GM23338 (cell line): Measurements from ENCODE around the gene KRT81. TPM values are rescaled to one million over a fixed set of nuclear protein-coding genes. Genes with fewer than 3 reads are reported as not detected.

Source experiments
- ATAC-seq: fragments of 200-7000 bp; cut with Tn5 transposase; 3 replicates; pipeline ENCODE4 v1.9.1; 2020
- DNase-seq: peaks from one replicate; pipeline ENCODE4 v3.0.0-alpha.2; 2015; ENCODE audit warnings: low spot score
- H2AFZ ChIP-seq: fragments of 200-600 bp; sonication (generic); 2 replicates; pipeline ENCODE4 v1.8.0; 2016; ENCODE audit warnings: antibody characterized with exemption, mild to moderate bottlenecking, moderate library complexity
- H3F3A ChIP-seq: fragments of 200-600 bp; sonication (generic); replicated peaks from 2 replicates; pipeline ENCODE4 v1.8.0; 2017; ENCODE audit warnings: antibody characterized with exemption, mixed run types, low read depth
- H3K27ac ChIP-seq: fragments of 200-600 bp; sonication (generic); 2 replicates; pipeline ENCODE4 v1.6.1; 2016; ENCODE audit warnings: low read depth
- H3K27me3 ChIP-seq: fragments of 200-600 bp; sonication (generic); 2 replicates; pipeline ENCODE4 v1.8.0; 2016; ENCODE audit warnings: mild to moderate bottlenecking, mixed run types, moderate library complexity; ENCODE audit not compliant: insufficient read depth
- H3K36me3 ChIP-seq: fragments of 200-600 bp; sonication (generic); 2 replicates; pipeline ENCODE4 v1.8.0; 2016; ENCODE audit warnings: mild to moderate bottlenecking; ENCODE audit not compliant: insufficient read depth
- H3K4me1 ChIP-seq: fragments of 200-600 bp; sonication (generic); 2 replicates; pipeline ENCODE4 v1.8.0; 2016; ENCODE audit warnings: mild to moderate bottlenecking, moderate library complexity; ENCODE audit not compliant: insufficient read depth
- H3K4me2 ChIP-seq: fragments of 200-600 bp; sonication (generic); 2 replicates; pipeline ENCODE4 v1.7.1; 2017; ENCODE audit warnings: mixed run types
- H3K4me3 ChIP-seq: fragments of 200-600 bp; sonication (generic); 2 replicates; pipeline ENCODE4 v1.6.1; 2016; ENCODE audit warnings: mixed run types
- H3K79me2 ChIP-seq: fragments of 200-600 bp; sonication (generic); replicated peaks from 2 replicates; pipeline ENCODE4 v1.8.0; 2017; ENCODE audit warnings: mild to moderate bottlenecking; ENCODE audit not compliant: insufficient read depth
- H3K9me2 ChIP-seq: fragments of 200-600 bp; sonication (generic); 2 replicates; pipeline ENCODE4 v1.8.0; 2017; ENCODE audit not compliant: insufficient read depth
- H4K20me1 ChIP-seq: fragments of 200-600 bp; sonication (generic); replicated peaks from 2 replicates; pipeline ENCODE4 v1.8.0; 2017; ENCODE audit warnings: mild to moderate bottlenecking; ENCODE audit not compliant: insufficient read depth
- H3K27ac Mint-ChIP-seq: 2 replicates; pipeline ENCODE4 v1.8.0; 2020; ENCODE audit warnings: inconsistent platforms, mild to moderate bottlenecking, moderate library complexity, mixed read lengths
- H3K27me3 Mint-ChIP-seq: 3 replicates; pipeline ENCODE4 v1.8.0; 2022; ENCODE audit warnings: low read depth, mild to moderate bottlenecking, moderate library complexity, mixed read lengths, inconsistent platforms; ENCODE audit not compliant: insufficient read depth, poor library complexity
- H3K36me3 Mint-ChIP-seq: 3 replicates; pipeline ENCODE4 v1.8.0; 2021; ENCODE audit warnings: low read depth, mild to moderate bottlenecking, inconsistent platforms, moderate library complexity, mixed read lengths
- H3K4me1 Mint-ChIP-seq: 3 replicates; pipeline ENCODE4 v1.8.0; 2020; ENCODE audit warnings: mild to moderate bottlenecking, inconsistent platforms, mixed read lengths
- H3K4me3 Mint-ChIP-seq: 3 replicates; pipeline ENCODE4 v1.8.0; 2021; ENCODE audit warnings: moderate library complexity, mild to moderate bottlenecking, inconsistent platforms, mixed read lengths
- H3K9me3 Mint-ChIP-seq: 3 replicates; pipeline ENCODE4 v1.8.0; 2020; ENCODE audit warnings: moderate library complexity, mild to moderate bottlenecking, inconsistent platforms, mixed read lengths
- CREB1 ChIP-seq: fragments of 250-450 bp; sonication (Bioruptor Pico); IDR thresholded peaks from 2 replicates; pipeline ENCODE4 v1.5.0; 2020; ENCODE audit warnings: low read depth, mild to moderate bottlenecking, moderate library complexity
- CTCF ChIP-seq, 2 experiments: fragments of 200-600 bp in 1 of 2; sonication (generic) in 1 of 2; conservative IDR thresholded peaks; 2 replicates each; pipeline versions ENCODE4 v1.5.1 to v1.6.1; 2016 to 2017; ENCODE audit warnings: antibody characterized with exemption in 2 of 2, low read depth in 2 of 2, mild to moderate bottlenecking in 2 of 2, moderate library complexity in 1 of 2
- ETS1 ChIP-seq: IDR thresholded peaks from 2 replicates; pipeline ENCODE4 v1.6.1; 2016; ENCODE audit warnings: antibody characterized with exemption
- EZH2 ChIP-seq: fragments of 200-600 bp; sonication (generic); IDR thresholded peaks from one replicate; pipeline ENCODE4 v1.8.0; 2017; ENCODE audit warnings: antibody characterized with exemption, mild to moderate bottlenecking, low read depth; ENCODE audit not compliant: unreplicated experiment
- EZH2phosphoT487 ChIP-seq: fragments of 200-600 bp; sonication (generic); IDR thresholded peaks from one replicate; pipeline ENCODE4 v1.8.1; 2018; ENCODE audit warnings: antibody characterized with exemption; ENCODE audit not compliant: unreplicated experiment
- JUNB ChIP-seq: IDR thresholded peaks from one replicate; pipeline ENCODE4 v1.6.1; 2016; ENCODE audit warnings: antibody characterized with exemption; ENCODE audit not compliant: unreplicated experiment
- NANOG ChIP-seq: IDR thresholded peaks from 2 replicates; pipeline ENCODE4 v1.6.1; 2016; ENCODE audit warnings: antibody characterized with exemption, borderline replicate concordance
- POLR2AphosphoS5 ChIP-seq: IDR thresholded peaks from 2 replicates; pipeline ENCODE4 v1.6.1; 2016; ENCODE audit warnings: antibody characterized with exemption, low read depth
- STAT1 ChIP-seq: IDR thresholded peaks from one replicate; pipeline ENCODE4 v1.6.1; 2016; ENCODE audit warnings: antibody characterized with exemption; ENCODE audit not compliant: unreplicated experiment
- ZNF114 ChIP-seq: fragments of 250-450 bp; sonication (Bioruptor Pico); IDR thresholded peaks from 2 replicates; pipeline ENCODE4 v1.5.0; 2020; ENCODE audit warnings: mild to moderate bottlenecking, moderate library complexity
- ZNF331 ChIP-seq: fragments of 250-450 bp; sonication (Bioruptor Pico); IDR thresholded peaks from 2 replicates; pipeline ENCODE4 v1.5.0; 2020; ENCODE audit warnings: low read depth, mild to moderate bottlenecking, moderate library complexity
- ZNF462 ChIP-seq: fragments of 250-450 bp; sonication (Bioruptor Pico); IDR thresholded peaks from 2 replicates; pipeline ENCODE4 v1.5.0; 2020; ENCODE audit warnings: mild to moderate bottlenecking, moderate library complexity
- polyA plus RNA-seq: library from polyadenylated mRNA; unstranded; fragments of >200 nt; fragmentation: Nextera tagmentation; extraction: Ambion mirVana; gene quantifications from 2 replicates; pipeline ENCODE4 v1.2.1, GENCODE V29; 2016
- total RNA-seq: library from RNA; depleted of rRNA; stranded (reverse); fragments of >200 nt; shearing (Covaris generic); gene quantifications from 2 replicates; pipeline ENCODE4 v1.2.3, GENCODE V29; 2014
- TF ChIP-seq, protein P1 (sequence below): IDR thresholded peaks from one replicate; pipeline ENCODE4 v1.6.1; 2018; ENCODE audit warnings: antibody characterized with exemption; ENCODE audit not compliant: unreplicated experiment

The KRT81 gene
- total and polyA plus RNA-seq, 2 experiments from 2014 or later: not detected

DNA sequence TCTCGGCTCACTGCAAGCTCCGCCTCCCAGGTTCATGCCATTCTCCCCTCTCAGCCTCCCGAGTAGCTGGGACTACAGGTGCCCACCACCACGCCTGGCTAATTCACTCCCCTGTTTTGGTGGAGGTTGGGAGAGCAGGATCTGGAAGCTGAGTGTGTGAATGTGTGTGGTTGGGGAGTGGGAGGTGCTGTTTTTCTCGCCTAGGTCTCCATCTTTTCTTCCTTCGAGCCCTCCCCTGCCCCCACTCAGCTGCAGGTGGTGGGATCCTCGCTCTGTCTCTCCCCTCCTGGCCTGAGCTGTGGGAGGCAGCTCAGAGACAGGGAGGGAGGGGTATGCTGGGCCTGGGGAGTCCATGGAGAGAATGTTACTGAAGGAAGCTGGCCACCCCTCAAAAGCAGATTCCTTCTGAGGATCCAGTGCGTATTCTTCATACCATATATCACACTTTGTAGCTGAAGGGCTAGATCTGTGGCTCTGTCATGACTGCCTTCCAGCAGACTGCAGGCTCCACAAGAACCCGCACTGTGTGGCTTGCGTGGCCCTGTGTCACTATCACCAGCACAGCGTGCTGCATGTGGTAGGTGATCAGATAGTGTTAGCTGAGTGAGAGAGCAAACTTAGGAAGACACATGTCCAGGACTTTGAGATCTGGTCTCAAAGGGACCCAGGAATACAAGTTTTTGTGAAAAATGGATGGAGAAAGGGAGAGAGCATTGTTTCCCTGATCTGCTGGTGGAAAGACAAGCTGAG lies 27.1 kb upstream of the KRT81 start:
- H3K4me3 Mint-ChIP-seq: no peak overlapping the region
- Histone ChIP-seq H2AFZ (no peak overlapping the region), H3K4me2 (no peak overlapping the region), H3K36me3 (no peaks in the 10 kb centered on the region), H3K4me1 (no peaks in the 10 kb centered on the region), H3K27ac (no peak overlapping the region), H3K27me3 (no peaks in the 10 kb centered on the region), H3K79me2 (no peaks in the 10 kb centered on the region), H3K9me2 (no peaks in the 10 kb centered on the region), H4K20me1 (no peaks in the 10 kb centered on the region), H3K4me3 (no peak overlapping the region), H3F3A (no peaks in the 10 kb centered on the region)
- TF ChIP-seq ZNF462 (CRISPR knock-in tag) (no peak), CREB1 (CRISPR knock-in tag) (no peak), ZNF114 (CRISPR knock-in tag) (no peak), CTCF (conservative IDR thresholded peaks at IDR 0.05; ENCODE audit: low read depth in 2 of 2) (no peak), ETS1 (no peak), POLR2AphosphoS5 (no peak), EZH2phosphoT487 (no peak), EZH2 (no peak), ZNF331 (CRISPR knock-in tag) (no peak), STAT1 (no peak), JUNB (no peak), NANOG (no peak)
- TF ChIP-seq, protein P1, sequence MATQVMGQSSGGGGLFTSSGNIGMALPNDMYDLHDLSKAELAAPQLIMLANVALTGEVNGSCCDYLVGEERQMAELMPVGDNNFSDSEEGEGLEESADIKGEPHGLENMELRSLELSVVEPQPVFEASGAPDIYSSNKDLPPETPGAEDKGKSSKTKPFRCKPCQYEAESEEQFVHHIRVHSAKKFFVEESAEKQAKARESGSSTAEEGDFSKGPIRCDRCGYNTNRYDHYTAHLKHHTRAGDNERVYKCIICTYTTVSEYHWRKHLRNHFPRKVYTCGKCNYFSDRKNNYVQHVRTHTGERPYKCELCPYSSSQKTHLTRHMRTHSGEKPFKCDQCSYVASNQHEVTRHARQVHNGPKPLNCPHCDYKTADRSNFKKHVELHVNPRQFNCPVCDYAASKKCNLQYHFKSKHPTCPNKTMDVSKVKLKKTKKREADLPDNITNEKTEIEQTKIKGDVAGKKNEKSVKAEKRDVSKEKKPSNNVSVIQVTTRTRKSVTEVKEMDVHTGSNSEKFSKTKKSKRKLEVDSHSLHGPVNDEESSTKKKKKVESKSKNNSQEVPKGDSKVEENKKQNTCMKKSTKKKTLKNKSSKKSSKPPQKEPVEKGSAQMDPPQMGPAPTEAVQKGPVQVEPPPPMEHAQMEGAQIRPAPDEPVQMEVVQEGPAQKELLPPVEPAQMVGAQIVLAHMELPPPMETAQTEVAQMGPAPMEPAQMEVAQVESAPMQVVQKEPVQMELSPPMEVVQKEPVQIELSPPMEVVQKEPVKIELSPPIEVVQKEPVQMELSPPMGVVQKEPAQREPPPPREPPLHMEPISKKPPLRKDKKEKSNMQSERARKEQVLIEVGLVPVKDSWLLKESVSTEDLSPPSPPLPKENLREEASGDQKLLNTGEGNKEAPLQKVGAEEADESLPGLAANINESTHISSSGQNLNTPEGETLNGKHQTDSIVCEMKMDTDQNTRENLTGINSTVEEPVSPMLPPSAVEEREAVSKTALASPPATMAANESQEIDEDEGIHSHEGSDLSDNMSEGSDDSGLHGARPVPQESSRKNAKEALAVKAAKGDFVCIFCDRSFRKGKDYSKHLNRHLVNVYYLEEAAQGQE: no peak
- no peak for ATAC-seq
- H3K9me3 Mint-ChIP-seq: no peaks in the 10 kb centered on the region
- DNase-seq: no peak
- H3K36me3 Mint-ChIP-seq: no peaks in the 10 kb centered on the region
- no peak overlapping the region for H3K27ac Mint-ChIP-seq
- peaks cover 14% of the 10 kb centered on the region for H3K27me3 Mint-ChIP-seq
- no peaks in the 10 kb centered on the region for H3K4me1 Mint-ChIP-seq
